ENCODE results near the gene MMP24.
"Not testable (repeated sequence)": the region's sequence is repeated elsewhere in the genome, so short reads cannot be mapped to it uniquely, and the experiment has no call there.

Gene MMP24

GRCh38 chr20:35240083-35240810, 13.8 kb downstream of the MMP24 start:
- Histone ChIP-seq H3K36me3 (ENCODE audit: control insufficient read depth, insufficient read depth, low read length) (peaks cover 8% of the 10 kb centered on the region), H3K4me1 (ENCODE audit: control insufficient read depth, insufficient read depth, low read length, poor library complexity, severe bottlenecking) (no peaks in the 10 kb centered on the region), H3K9me3 (ENCODE audit: control insufficient read depth, low read length) (no peaks in the 10 kb centered on the region), H3K27ac (ENCODE audit: insufficient read depth, low read length, poor library complexity, severe bottlenecking) (no peak overlapping the region), H3K4me3 (ENCODE audit: insufficient read depth, low read depth, low read length, poor library complexity, severe bottlenecking) (no peak overlapping the region), H3K27me3 (replicated peaks; ENCODE audit: control insufficient read depth, insufficient read depth, low read length, poor library complexity, severe bottlenecking) (no peaks in the 10 kb centered on the region)
- no peak for DNase-seq

DNA sequence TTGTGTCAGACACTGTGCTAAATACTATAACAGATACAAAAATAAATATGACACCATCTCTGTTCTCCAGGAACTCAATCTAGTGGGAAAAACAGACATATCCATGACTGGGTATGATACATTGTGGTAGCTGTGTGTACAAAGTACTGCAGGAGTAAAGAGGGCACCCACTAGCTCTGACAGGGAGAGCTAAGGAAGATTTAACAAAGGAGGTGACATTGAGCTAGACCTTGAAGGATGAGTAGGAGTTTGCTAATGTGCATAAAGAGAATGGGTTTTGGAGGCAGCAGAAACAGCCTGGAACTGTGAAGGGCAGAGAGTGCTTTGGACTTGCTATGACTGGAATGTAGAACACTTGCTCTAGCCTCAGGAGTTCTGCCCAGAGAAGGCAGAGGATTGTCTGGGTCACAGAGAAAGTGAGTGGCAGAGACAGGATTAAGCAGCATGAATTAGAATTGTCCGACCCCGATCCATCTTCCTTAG, 14.4 kb downstream of the MMP24 start:
- no peak for DNase-seq
- Histone ChIP-seq H3K9me3 (ENCODE audit: control insufficient read depth, low read length) (no peaks in the 10 kb centered on the region), H3K4me1 (ENCODE audit: control insufficient read depth, insufficient read depth, low read length, poor library complexity, severe bottlenecking) (no peaks in the 10 kb centered on the region), H3K4me3 (ENCODE audit: insufficient read depth, low read depth, low read length, poor library complexity, severe bottlenecking) (no peak overlapping the region), H3K36me3 (ENCODE audit: control insufficient read depth, insufficient read depth, low read length) (peaks cover 5% of the 10 kb centered on the region), H3K27me3 (replicated peaks; ENCODE audit: control insufficient read depth, insufficient read depth, low read length, poor library complexity, severe bottlenecking) (no peaks in the 10 kb centered on the region), H3K27ac (ENCODE audit: insufficient read depth, low read length, poor library complexity, severe bottlenecking) (no peak overlapping the region)

GRCh38 chr20:35243317-35243716, 16.8 kb downstream of the MMP24 start:
- no peaks in the 10 kb centered on the region for H3K4me1 ChIP-seq (ENCODE audit: control insufficient read depth, insufficient read depth, low read length, poor library complexity, severe bottlenecking)
- no peak overlapping the region for H3K27ac ChIP-seq (ENCODE audit: insufficient read depth, low read length, poor library complexity, severe bottlenecking)
- H3K4me3 ChIP-seq (ENCODE audit: insufficient read depth, low read depth, low read length, poor library complexity, severe bottlenecking), result no peak overlapping the region
- H3K9me3 ChIP-seq (ENCODE audit: control insufficient read depth, low read length), result no peaks in the 10 kb centered on the region
- no peaks in the 10 kb centered on the region for H3K27me3 ChIP-seq (replicated peaks; ENCODE audit: control insufficient read depth, insufficient read depth, low read length, poor library complexity, severe bottlenecking)
- no peaks in the 10 kb centered on the region for H3K36me3 ChIP-seq (ENCODE audit: control insufficient read depth, insufficient read depth, low read length)
- DNase-seq, result no peak

GRCh38 chr20:35243986-35244385, 17.5 kb downstream of the MMP24 start:
- H3K27me3 ChIP-seq (replicated peaks; ENCODE audit: control insufficient read depth, insufficient read depth, low read length, poor library complexity, severe bottlenecking), result no peaks in the 10 kb centered on the region
- H3K9me3 ChIP-seq (ENCODE audit: control insufficient read depth, low read length), result no peaks in the 10 kb centered on the region
- no peak for DNase-seq
- H3K36me3 ChIP-seq (ENCODE audit: control insufficient read depth, insufficient read depth, low read length), result no peaks in the 10 kb centered on the region
- no peaks in the 10 kb centered on the region for H3K4me1 ChIP-seq (ENCODE audit: control insufficient read depth, insufficient read depth, low read length, poor library complexity, severe bottlenecking)
- no peak overlapping the region for H3K4me3 ChIP-seq (ENCODE audit: insufficient read depth, low read depth, low read length, poor library complexity, severe bottlenecking)
- no peak overlapping the region for H3K27ac ChIP-seq (ENCODE audit: insufficient read depth, low read length, poor library complexity, severe bottlenecking)

DNA sequence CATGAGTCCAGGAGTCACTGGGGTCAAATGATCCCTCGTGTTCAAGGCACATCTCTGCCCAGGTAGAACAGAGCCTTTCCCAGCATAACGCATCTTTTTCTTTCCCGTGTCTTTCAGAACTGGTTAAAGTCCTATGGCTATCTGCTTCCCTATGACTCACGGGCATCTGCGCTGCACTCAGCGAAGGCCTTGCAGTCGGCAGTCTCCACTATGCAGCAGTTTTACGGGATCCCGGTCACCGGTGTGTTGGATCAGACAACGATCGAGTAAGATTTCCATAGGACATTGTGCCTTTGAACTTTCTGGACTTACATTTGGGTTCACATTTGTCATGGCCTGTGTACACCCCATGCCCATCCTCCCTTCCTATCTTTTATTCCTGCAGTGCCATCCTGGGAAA, 20.2 kb downstream of the MMP24 start:
- Histone ChIP-seq H3K4me3 (ENCODE audit: insufficient read depth, low read depth, low read length, poor library complexity, severe bottlenecking) (no peak overlapping the region), H3K27ac (ENCODE audit: insufficient read depth, low read length, poor library complexity, severe bottlenecking) (no peak overlapping the region), H3K36me3 (ENCODE audit: control insufficient read depth, insufficient read depth, low read length) (no peaks in the 10 kb centered on the region), H3K9me3 (ENCODE audit: control insufficient read depth, low read length) (no peaks in the 10 kb centered on the region), H3K27me3 (replicated peaks; ENCODE audit: control insufficient read depth, insufficient read depth, low read length, poor library complexity, severe bottlenecking) (no peaks in the 10 kb centered on the region), H3K4me1 (ENCODE audit: control insufficient read depth, insufficient read depth, low read length, poor library complexity, severe bottlenecking) (peaks cover 5% of the 10 kb centered on the region)
- DNase-seq, result no peak

GRCh38 chr20:35248641-35249475, 22.4 kb downstream of the MMP24 start:
- Histone ChIP-seq H3K36me3 (ENCODE audit: control insufficient read depth, insufficient read depth, low read length) (no peaks in the 10 kb centered on the region), H3K4me3 (ENCODE audit: insufficient read depth, low read depth, low read length, poor library complexity, severe bottlenecking) (no peak overlapping the region), H3K27ac (ENCODE audit: insufficient read depth, low read length, poor library complexity, severe bottlenecking) (no peak overlapping the region), H3K9me3 (ENCODE audit: control insufficient read depth, low read length) (no peaks in the 10 kb centered on the region), H3K27me3 (replicated peaks; ENCODE audit: control insufficient read depth, insufficient read depth, low read length, poor library complexity, severe bottlenecking) (no peaks in the 10 kb centered on the region), H3K4me1 (ENCODE audit: control insufficient read depth, insufficient read depth, low read length, poor library complexity, severe bottlenecking) (peaks cover 5% of the 10 kb centered on the region)
- DNase-seq, result no peak

GRCh38 chr20:35251613-35251940, 25.1 kb downstream of the MMP24 start:
- Histone ChIP-seq H3K36me3 (ENCODE audit: control insufficient read depth, insufficient read depth, low read length) (no peaks in the 10 kb centered on the region), H3K4me1 (ENCODE audit: control insufficient read depth, insufficient read depth, low read length, poor library complexity, severe bottlenecking) (peaks cover 5% of the 10 kb centered on the region), H3K27me3 (replicated peaks; ENCODE audit: control insufficient read depth, insufficient read depth, low read length, poor library complexity, severe bottlenecking) (no peaks in the 10 kb centered on the region), H3K4me3 (ENCODE audit: insufficient read depth, low read depth, low read length, poor library complexity, severe bottlenecking) (no peak overlapping the region), H3K9me3 (ENCODE audit: control insufficient read depth, low read length) (no peaks in the 10 kb centered on the region), H3K27ac (ENCODE audit: insufficient read depth, low read length, poor library complexity, severe bottlenecking) (peak overlapping the region; percentile 47)
- DNase-seq, result no peak

DNA sequence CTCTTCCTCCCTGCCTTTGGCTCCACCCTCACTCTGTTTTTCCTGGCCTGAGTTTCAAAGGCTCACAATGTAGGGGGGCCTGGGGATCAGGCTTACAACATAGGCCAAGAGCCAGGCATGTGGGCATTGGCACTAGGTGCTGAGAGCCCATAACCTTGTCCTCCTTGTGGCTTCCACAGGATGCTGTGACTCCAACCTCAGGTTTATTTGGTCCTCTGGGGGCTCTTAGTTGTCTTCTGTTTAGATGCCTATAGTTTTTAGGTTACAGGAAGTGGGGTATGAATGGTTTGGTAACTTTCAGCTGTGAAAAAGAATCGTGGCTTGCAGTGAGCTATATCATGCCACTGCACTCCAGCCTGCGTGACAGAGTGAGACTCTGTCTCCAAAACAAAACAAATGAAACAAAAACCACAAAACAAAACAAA, 25.6 kb downstream of the MMP24 start:
- Histone ChIP-seq H3K36me3 (ENCODE audit: control insufficient read depth, insufficient read depth, low read length) (no peaks in the 10 kb centered on the region), H3K9me3 (ENCODE audit: control insufficient read depth, low read length) (no peaks in the 10 kb centered on the region), H3K4me3 (ENCODE audit: insufficient read depth, low read depth, low read length, poor library complexity, severe bottlenecking) (no peak overlapping the region), H3K27me3 (replicated peaks; ENCODE audit: control insufficient read depth, insufficient read depth, low read length, poor library complexity, severe bottlenecking) (no peaks in the 10 kb centered on the region), H3K4me1 (ENCODE audit: control insufficient read depth, insufficient read depth, low read length, poor library complexity, severe bottlenecking) (peaks cover 5% of the 10 kb centered on the region), H3K27ac (ENCODE audit: insufficient read depth, low read length, poor library complexity, severe bottlenecking) (peak overlapping the region; percentile 60)
- peak; percentile 9 to 34 (median 13) for DNase-seq

- not testable (repeated sequence) for H3K4me3 ChIP-seq (ENCODE audit: insufficient read depth, low read depth, low read length, poor library complexity, severe bottlenecking); DNase-seq; H3K4me1 ChIP-seq (ENCODE audit: control insufficient read depth, insufficient read depth, low read length, poor library complexity, severe bottlenecking); H3K9me3 ChIP-seq (ENCODE audit: control insufficient read depth, low read length); H3K36me3 ChIP-seq (ENCODE audit: control insufficient read depth, insufficient read depth, low read length); H3K27me3 ChIP-seq (replicated peaks; ENCODE audit: control insufficient read depth, insufficient read depth, low read length, poor library complexity, severe bottlenecking)
- H3K27ac ChIP-seq (ENCODE audit: insufficient read depth, low read length, poor library complexity, severe bottlenecking), result peak overlapping the region; percentile 60
These were observed 26.1 kb downstream of the MMP24 start for GRCh38 chr20:35252598-35252997.

GRCh38 chr20:35253010-35253409, 26.5 kb downstream of the MMP24 start:
- no peaks in the 10 kb centered on the region for H3K27me3 ChIP-seq (replicated peaks; ENCODE audit: control insufficient read depth, insufficient read depth, low read length, poor library complexity, severe bottlenecking)
- peak overlapping the region; percentile 60 for H3K27ac ChIP-seq (ENCODE audit: insufficient read depth, low read length, poor library complexity, severe bottlenecking)
- H3K36me3 ChIP-seq (ENCODE audit: control insufficient read depth, insufficient read depth, low read length), result no peaks in the 10 kb centered on the region

More at GRCh38 chr20:35253010-35253409, 26.5 kb downstream of the MMP24 start:
- H3K9me3 ChIP-seq (ENCODE audit: control insufficient read depth, low read length), result no peaks in the 10 kb centered on the region
- peaks cover 5% of the 10 kb centered on the region for H3K4me1 ChIP-seq (ENCODE audit: control insufficient read depth, insufficient read depth, low read length, poor library complexity, severe bottlenecking)
- H3K4me3 ChIP-seq (ENCODE audit: insufficient read depth, low read depth, low read length, poor library complexity, severe bottlenecking), result no peak overlapping the region
- no peak for DNase-seq

Data from effector memory CD4-positive, alpha-beta T cell (primary cell).